Ishikawa (cell line): ENCODE data around the gene DISP2.

Experiments
- EP300 ChIP-seq: IDR thresholded peaks from 2 replicates; pipeline ENCODE4 v1.6.1; 2012; ENCODE audit warnings: borderline replicate concordance
- MAX ChIP-seq: IDR thresholded peaks from 2 replicates; pipeline ENCODE4 v1.6.1; 2012
- NFIC ChIP-seq: IDR thresholded peaks from 2 replicates; pipeline ENCODE4 v1.6.1; 2012
- TAF1 ChIP-seq: IDR thresholded peaks from 2 replicates; pipeline ENCODE4 v1.6.1; 2012; ENCODE audit warnings: low read depth, mild to moderate bottlenecking
- TCF12 ChIP-seq: IDR thresholded peaks from 2 replicates; pipeline ENCODE4 v1.6.1; 2012; ENCODE audit warnings: low read depth

- TF ChIP-seq TAF1 (no peak), NFIC (no peak), MAX (no peak), EP300 (no peak), TCF12 (no peak)
Measured at GRCh38 chr15:40334541-40334940, 23.5 kb upstream of the DISP2 start.
